Stomach (tissue), 9 donors: ENCODE results near the gene DYSF. TPM values are rescaled to one million over a fixed set of nuclear protein-coding genes. Genes with fewer than 3 reads are reported as not detected.

Experiments
- DNase-seq, 2 donors: peaks; one replicate each; pipeline versions ENCODE4 v3.0.0 to v3.0.0-alpha.2; 2013 to 2019
- H3K27ac ChIP-seq, 5 donors: fragments of 200-600 bp in 4 of 5; sonication (generic) in 4 of 5; one replicate each; pipeline ENCODE4 v1.5.1; 2013 to 2019; ENCODE audit warnings: mild to moderate bottlenecking in 1 of 5, moderate library complexity in 1 of 5
- H3K27me3 ChIP-seq, 3 donors: fragments of 200-600 bp; sonication (generic); one replicate each; pipeline ENCODE4 v1.5.1; 2017 to 2019; ENCODE audit warnings: mixed run types in 1 of 3
- H3K36me3 ChIP-seq, 4 donors: fragments of 200-600 bp; sonication (generic); 1 replicate in 3 of 4; 2 replicates in 1 of 4; pipeline ENCODE4 v1.5.1; 2016 to 2019
- H3K4me1 ChIP-seq, 4 donors: fragments of 200-600 bp; sonication (generic); one replicate each; pipeline ENCODE4 v1.5.1; 2016 to 2019
- H3K4me3 ChIP-seq, 4 donors: fragments of 200-600 bp; sonication (generic) in 3 of 4; one replicate each; pipeline ENCODE4 v1.5.1; 2016 to 2019; ENCODE audit warnings: mild to moderate bottlenecking in 1 of 4
- H3K9me3 ChIP-seq, 4 donors: fragments of 200-600 bp; sonication (generic); one replicate each; pipeline ENCODE4 v1.5.1; 2016 to 2019
- CTCF ChIP-seq, 7 experiments: fragments of 450-650 bp in 4 of 7; fragments of 200-600 bp in 3 of 7; sonication (generic) in 3 of 7; IDR thresholded peaks; one replicate each; pipeline ENCODE4 v1.5.1; 2016 to 2019; ENCODE audit warnings: antibody characterized with exemption in 7 of 7, control low read depth in 2 of 7, mild to moderate bottlenecking in 1 of 7
- EP300 ChIP-seq: sonication (generic); formaldehyde crosslinking; IDR thresholded peaks from one replicate; pipeline ENCODE4 v1.6.1; 2017; ENCODE audit warnings: antibody characterized with exemption
- POLR2A ChIP-seq, 4 donors: fragments of 450-650 bp; IDR thresholded peaks; one replicate each; pipeline ENCODE4 v1.6.1; 2016; ENCODE audit warnings: antibody characterized with exemption in 4 of 4, control low read depth in 2 of 4, mild to moderate bottlenecking in 1 of 4, moderate library complexity in 1 of 4
- POLR2AphosphoS5 ChIP-seq, 3 donors: sonication (generic); formaldehyde crosslinking; IDR thresholded peaks; one replicate each; pipeline ENCODE4 v1.6.1; 2016; ENCODE audit warnings: antibody characterized with exemption in 3 of 3
- WGBS, 5 donors: extraction: QIAGEN DNeasy Blood & Tissue Kit in 3 of 5; methylation state at CpG; one replicate each; pipeline versions ENCODE4 v1.1.5 to v1.1.7; 2013 to 2018; 5-methylcytosine and 5-hydroxymethylcytosine counted together
- intact Hi-C: fragments of 100-400 bp; cut with DNase I; formaldehyde crosslinking; loops from one replicate; pipeline ENCODE4 v1.15.1; 2023; ENCODE audit warnings: low total_unique reads
- polyA plus RNA-seq, 3 donors: library from polyadenylated mRNA; stranded (reverse); fragments of 200-250 nt; gene quantifications; one replicate each; pipeline ENCODE4 v1.2.3, GENCODE V29; 2013
- total RNA-seq, 5 donors: library from RNA; depleted of rRNA; stranded (reverse); fragments of >200 nt; gene quantifications; one replicate each; pipeline versions ENCODE4 v1.1.0 to v1.2.3, GENCODE V29; 2014 to 2016
- donor health status: healthy with polysubstance abuse.
- donor health status: Bipolar disorder and iron deficiency.
- donor health status: healthy.

The DYSF gene
- total and polyA plus RNA-seq, 8 donors, result 2.1 to 13.4 (median 6.1) TPM

DNA sequence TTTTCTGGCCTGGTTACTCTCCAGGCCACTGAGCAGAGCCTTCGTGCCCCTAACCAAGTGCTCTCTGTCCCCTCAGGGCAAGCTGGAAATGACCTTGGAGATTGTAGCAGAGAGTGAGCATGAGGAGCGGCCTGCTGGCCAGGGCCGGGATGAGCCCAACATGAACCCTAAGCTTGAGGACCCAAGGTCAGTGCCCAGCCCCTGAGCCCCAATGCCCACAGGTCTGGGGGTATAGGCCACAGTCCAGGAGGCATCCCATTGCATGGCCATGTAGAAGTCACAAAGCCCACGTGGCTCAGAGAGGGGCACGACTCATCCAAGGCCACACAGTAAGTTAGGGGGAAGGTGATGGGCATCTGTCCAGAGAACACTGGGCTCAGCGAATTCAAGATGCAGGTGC lies 227.6 kb downstream of the DYSF start:
- 85 to 95% (median 92%) methylated on average over 5 to 6 of the region's 6 CpGs for WGBS, 5 donors
- Histone ChIP-seq H3K4me1 (no peaks in the 10 kb centered on the region), H3K4me3 (no peak overlapping the region), H3K36me3 (peaks cover 0 to 26% (median 4%) of the 10 kb centered on the region in 4 donors), H3K27ac (no peak overlapping the region), H3K9me3 (no peaks in the 10 kb centered on the region), H3K27me3 (no peaks in the 10 kb centered on the region)
- intact Hi-C loops, result loop anchor here (5.0 kb wide), 1 partner anchor 666 kb away; no protein-coding TSS in a partner anchor
- no peak for DNase-seq
- TF ChIP-seq CTCF (IDR thresholded peaks at IDR 0.05) (no peak), POLR2AphosphoS5 (IDR thresholded peaks at IDR 0.05) (no peak), EP300 (no peak), POLR2A (IDR thresholded peaks at IDR 0.05) (no peak)

GRCh38 chr2:71681626-71682025 lies 228.3 kb downstream of the DYSF start:
- 78 to 90% (median 88%) methylated on average over 4 to 5 of the region's 5 CpGs for WGBS, 5 donors
- no peak for DNase-seq
- Histone ChIP-seq H3K9me3 (no peaks in the 10 kb centered on the region), H3K4me1 (no peaks in the 10 kb centered on the region), H3K27ac (no peak overlapping the region), H3K36me3 (peaks cover 0 to 26% (median 4%) of the 10 kb centered on the region in 4 donors), H3K27me3 (no peaks in the 10 kb centered on the region), H3K4me3 (no peak overlapping the region)
- TF ChIP-seq POLR2AphosphoS5 (IDR thresholded peaks at IDR 0.05), result no peak
- no peak for TF ChIP-seq CTCF (IDR thresholded peaks at IDR 0.05)
- no peak for TF ChIP-seq POLR2A (IDR thresholded peaks at IDR 0.05)
- TF ChIP-seq EP300, result no peak
- intact Hi-C loops, result loop anchor here (5.0 kb wide), 1 partner anchor 666 kb away; no protein-coding TSS in a partner anchor

DNA sequence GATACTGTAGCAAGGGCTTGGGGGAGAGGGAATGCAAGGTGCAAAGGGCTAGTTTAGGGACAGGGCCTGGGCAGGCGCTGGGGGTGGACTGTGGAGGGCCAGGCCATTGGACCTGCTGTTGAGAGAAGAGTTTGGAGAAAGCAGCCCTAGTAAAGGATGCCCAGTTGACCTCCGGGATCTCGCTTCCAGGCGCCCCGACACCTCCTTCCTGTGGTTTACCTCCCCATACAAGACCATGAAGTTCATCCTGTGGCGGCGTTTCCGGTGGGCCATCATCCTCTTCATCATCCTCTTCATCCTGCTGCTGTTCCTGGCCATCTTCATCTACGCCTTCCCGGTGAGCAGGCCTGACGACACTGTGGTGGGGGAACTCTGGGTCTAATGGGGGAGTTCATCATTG lies 229.0 kb downstream of the DYSF start:
- intact Hi-C loops, result loop anchor here (5.0 kb wide), 1 partner anchor 665 kb away; no protein-coding TSS in a partner anchor
- WGBS, 5 donors, result 91 to 96% (median 92%) methylated on average over 11 of the region's 11 CpGs

DNA sequence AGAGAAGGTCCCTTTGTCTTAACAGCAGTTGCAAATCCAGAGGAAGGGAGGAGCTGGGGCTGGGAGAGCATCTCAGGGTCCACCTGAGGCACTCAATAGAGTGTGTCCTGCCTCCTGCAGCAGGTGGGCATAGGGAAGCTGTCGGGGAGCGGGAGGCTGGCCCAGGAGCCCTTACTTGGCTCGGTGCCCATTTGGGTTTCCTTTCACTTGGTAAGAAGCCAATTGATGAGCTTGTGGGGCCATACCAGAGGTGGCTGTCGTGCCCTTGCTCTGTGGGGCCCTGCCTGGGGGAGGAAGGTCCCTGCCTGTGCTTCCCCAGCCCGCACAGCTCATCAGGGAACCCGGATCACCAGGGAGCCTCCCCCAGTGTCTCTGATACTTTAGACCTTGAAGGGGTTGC lies 229.7 kb downstream of the DYSF start:
- DNase-seq, result no peak
- no peak overlapping the region for H3K27ac ChIP-seq
- H3K9me3 ChIP-seq, result no peaks in the 10 kb centered on the region
- no peaks in the 10 kb centered on the region for H3K4me1 ChIP-seq
- 70 to 89% (median 76%) methylated on average over 3 to 6 of the region's 6 CpGs for WGBS, 5 donors
- H3K4me3 ChIP-seq, result no peak overlapping the region
- TF ChIP-seq CTCF (IDR thresholded peaks at IDR 0.05) (no peak), EP300 (no peak), POLR2AphosphoS5 (IDR thresholded peaks at IDR 0.05) (no peak), POLR2A (IDR thresholded peaks at IDR 0.05) (no peak)
- intact Hi-C loops, result loop anchor here (5.0 kb wide), 1 partner anchor 664 kb away; no protein-coding TSS in a partner anchor
- no peaks in the 10 kb centered on the region for H3K27me3 ChIP-seq
- H3K36me3 ChIP-seq, result peaks cover 0 to 34% (median 4%) of the 10 kb centered on the region in 4 donors

More for the DNA sequence above, 229.0 kb downstream of the DYSF start:
- Histone ChIP-seq H3K4me1 (no peaks in the 10 kb centered on the region), H3K27me3 (no peaks in the 10 kb centered on the region), H3K9me3 (no peaks in the 10 kb centered on the region), H3K4me3 (no peak overlapping the region), H3K27ac (no peak overlapping the region), H3K36me3 (peaks cover 0 to 30% (median 4%) of the 10 kb centered on the region in 4 donors)
- DNase-seq, result no peak
- TF ChIP-seq POLR2A (IDR thresholded peaks at IDR 0.05), result no peak
- TF ChIP-seq EP300, result no peak
- no peak for TF ChIP-seq POLR2AphosphoS5 (IDR thresholded peaks at IDR 0.05)
- TF ChIP-seq CTCF (IDR thresholded peaks at IDR 0.05), result no peak
